ENCODE measurements around the gene FAM216B.

GRCh38 chr13:42757678-42758420, 23.5 kb upstream of the FAM216B start:
- TF ChIP-seq CTCF (conservative IDR thresholded peaks at IDR 0.05) (no peak), ZFX (IDR thresholded peaks at IDR 0.05) (no peak)
